ENCODE data around the gene MTFR1L.
A peak's percentile ranks its signal among the peaks of the same experiment; 100 is the strongest.

MTFR1L gene

GRCh38 chr1:25796811-25797458 lies 22.8 kb upstream of the MTFR1L start:
- DNase-seq (ENCODE audit: extremely low spot score), result peak; percentile 71
- ChIA-PET CTCF (interaction anchor here (0.8 to 6.8 kb wide), 8 partner anchors 9 to 277 kb away, joined by 3 to 65 read pairs (median 5); no protein-coding TSS in a partner anchor), POLR2A (no interaction called here)
- peak; percentile 87 for TF ChIP-seq CTCF (IDR thresholded peaks at IDR 0.05; ENCODE audit: control extremely low read depth, extremely low read depth, low read depth, missing control alignments)

DNA sequence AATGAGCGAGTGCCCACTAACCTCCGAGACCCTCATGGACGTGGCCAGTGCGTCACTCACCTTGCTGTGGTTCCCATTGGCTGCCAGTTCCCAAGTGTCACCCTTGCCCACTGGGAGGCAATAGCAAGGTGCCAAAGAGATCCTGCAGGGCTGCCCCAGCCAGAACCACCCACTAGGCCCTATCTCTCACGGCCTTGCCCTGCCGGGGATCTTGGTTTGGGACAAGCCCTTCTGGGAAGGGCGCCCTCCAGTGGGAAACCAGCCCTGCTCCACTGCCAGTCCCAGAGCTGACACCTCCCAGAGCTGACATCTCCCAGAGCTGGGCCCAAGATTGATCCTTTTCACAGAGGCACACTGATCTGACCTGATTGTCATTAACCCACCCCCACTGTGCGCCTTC lies 21.8 kb upstream of the MTFR1L start:
- ChIA-PET POLR2A (no interaction called here), CTCF (interaction anchor here (0.7 to 6.8 kb wide), 10 partner anchors 9 to 278 kb away, joined by 3 to 65 read pairs (median 4); no protein-coding TSS in a partner anchor)
- no peak for DNase-seq (ENCODE audit: extremely low spot score)
- peak; percentile 56 for TF ChIP-seq CTCF (IDR thresholded peaks at IDR 0.05; ENCODE audit: control extremely low read depth, extremely low read depth, low read depth, missing control alignments)

- DNase-seq (ENCODE audit: extremely low spot score), result no peak
- CTCF ChIA-PET, result interaction anchor here (0.7 to 6.8 kb wide), 7 partner anchors 8 to 279 kb away, joined by 3 to 65 read pairs (median 4); no protein-coding TSS in a partner anchor
- no peak for TF ChIP-seq CTCF (IDR thresholded peaks at IDR 0.05; ENCODE audit: control extremely low read depth, extremely low read depth, low read depth, missing control alignments)
- POLR2A ChIA-PET, result no interaction called here
Measured at GRCh38 chr1:25798666-25799351, 20.9 kb upstream of the MTFR1L start.

DNA sequence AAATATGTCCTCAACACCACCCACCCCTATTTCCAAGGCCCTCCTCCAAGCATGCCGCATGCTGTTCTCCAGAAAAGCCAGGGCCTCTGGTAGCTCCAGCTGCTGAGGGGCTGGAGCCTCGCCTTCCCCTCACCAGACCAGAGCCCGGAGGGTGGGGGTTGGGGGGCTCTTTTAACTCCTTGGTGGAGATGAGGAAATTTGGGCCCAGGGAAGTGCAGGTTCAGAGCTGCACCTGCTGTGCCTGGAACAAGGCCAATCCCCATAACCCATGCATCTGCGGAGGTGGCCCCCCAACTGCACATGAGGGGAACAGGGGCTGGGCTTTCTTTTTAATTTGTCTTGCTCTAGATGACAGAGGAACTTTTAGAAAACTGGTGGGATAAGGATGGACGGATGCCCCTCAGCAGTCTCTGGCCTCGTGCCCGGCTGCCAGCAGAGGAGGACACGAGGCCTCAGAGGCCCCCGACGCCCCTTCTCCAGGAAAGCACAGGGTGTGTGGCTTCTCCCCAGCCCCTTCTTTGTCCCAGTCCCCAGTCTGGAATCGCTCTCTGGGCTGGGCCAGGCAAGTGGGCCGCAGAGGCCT lies 20.3 kb upstream of the MTFR1L start:
- TF ChIP-seq CTCF (IDR thresholded peaks at IDR 0.05; ENCODE audit: control extremely low read depth, extremely low read depth, low read depth, missing control alignments), result no peak
- DNase-seq (ENCODE audit: extremely low spot score), result no peak
- ChIA-PET CTCF (interaction anchor here (6.8 kb wide), 1 partner anchor 12 kb away, joined by 65 read pairs; no protein-coding TSS in a partner anchor), POLR2A (no interaction called here)

- DNase-seq (ENCODE audit: extremely low spot score), result peak; percentile 60
- POLR2A ChIA-PET, result no interaction called here
- CTCF ChIA-PET, result interaction anchor here (1.1 to 6.8 kb wide), 2 partner anchors 12 to 19 kb away, joined by 5 to 65 read pairs; partner anchors contain the start of gene MTFR1L
- TF ChIP-seq CTCF (IDR thresholded peaks at IDR 0.05; ENCODE audit: control extremely low read depth, extremely low read depth, low read depth, missing control alignments), result no peak
Measured at GRCh38 chr1:25799935-25800702, 19.6 kb upstream of the MTFR1L start, which contains the start of gene SELENON. Gene SELENON (plus strand): TSS chr1:25800193. CDS start chr1:25800231, 38 bp downstream.
